Measurements from ENCODE around the gene CDT1. TPM values are rescaled to one million over a fixed set of nuclear protein-coding genes. Genes with fewer than 3 reads are reported as not detected.

Gene CDT1
- total RNA-seq, 2 donors from 2014 or later: 0.71 TPM; not detected in 1

GRCh38 chr16:88851616-88852015 lies 48.0 kb downstream of the CDT1 start:
- no peaks in the 10 kb centered on the region for H3K27me3 ChIP-seq (replicated peaks; ENCODE audit: insufficient read depth)
- peaks cover 11 to 13% of the 10 kb centered on the region in 2 donors for H3K4me1 ChIP-seq (ENCODE audit: control insufficient read depth in 1 of 2, low read depth in 2 of 2)
- DNase-seq (ENCODE audit: low spot score) (no peak), ATAC-seq (ENCODE audit: insufficient number of reproducible peaks, low FRiP score, low read depth) (no peak)
- H3K27ac ChIP-seq: no peak overlapping the region
- H3K9me3 ChIP-seq: no peaks in the 10 kb centered on the region
- no peaks in the 10 kb centered on the region for H3K36me3 ChIP-seq
- no peak overlapping the region for H3K4me3 ChIP-seq
- TF ChIP-seq, protein P1, sequence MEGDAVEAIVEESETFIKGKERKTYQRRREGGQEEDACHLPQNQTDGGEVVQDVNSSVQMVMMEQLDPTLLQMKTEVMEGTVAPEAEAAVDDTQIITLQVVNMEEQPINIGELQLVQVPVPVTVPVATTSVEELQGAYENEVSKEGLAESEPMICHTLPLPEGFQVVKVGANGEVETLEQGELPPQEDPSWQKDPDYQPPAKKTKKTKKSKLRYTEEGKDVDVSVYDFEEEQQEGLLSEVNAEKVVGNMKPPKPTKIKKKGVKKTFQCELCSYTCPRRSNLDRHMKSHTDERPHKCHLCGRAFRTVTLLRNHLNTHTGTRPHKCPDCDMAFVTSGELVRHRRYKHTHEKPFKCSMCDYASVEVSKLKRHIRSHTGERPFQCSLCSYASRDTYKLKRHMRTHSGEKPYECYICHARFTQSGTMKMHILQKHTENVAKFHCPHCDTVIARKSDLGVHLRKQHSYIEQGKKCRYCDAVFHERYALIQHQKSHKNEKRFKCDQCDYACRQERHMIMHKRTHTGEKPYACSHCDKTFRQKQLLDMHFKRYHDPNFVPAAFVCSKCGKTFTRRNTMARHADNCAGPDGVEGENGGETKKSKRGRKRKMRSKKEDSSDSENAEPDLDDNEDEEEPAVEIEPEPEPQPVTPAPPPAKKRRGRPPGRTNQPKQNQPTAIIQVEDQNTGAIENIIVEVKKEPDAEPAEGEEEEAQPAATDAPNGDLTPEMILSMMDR (IDR thresholded peaks at IDR 0.05): no peak

- DNase-seq (ENCODE audit: low spot score) (no peak), ATAC-seq (ENCODE audit: insufficient number of reproducible peaks, low FRiP score, low read depth) (no peak)
- no peaks in the 10 kb centered on the region for H3K9me3 ChIP-seq
- H3K36me3 ChIP-seq: no peaks in the 10 kb centered on the region
- H3K27me3 ChIP-seq (replicated peaks; ENCODE audit: insufficient read depth): no peaks in the 10 kb centered on the region
- TF ChIP-seq, protein P1 (IDR thresholded peaks at IDR 0.05): no peak
- peaks cover 20 to 21% of the 10 kb centered on the region in 2 donors for H3K4me1 ChIP-seq (ENCODE audit: control insufficient read depth in 1 of 2, low read depth in 2 of 2)
- H3K4me3 ChIP-seq: no peak overlapping the region
- no peak overlapping the region for H3K27ac ChIP-seq
Observed at GRCh38 chr16:88853325-88853941, 49.8 kb downstream of the CDT1 start.

- Histone ChIP-seq H3K4me1 (ENCODE audit: control insufficient read depth in 1 of 2, low read depth in 2 of 2) (peaks cover 21 to 25% of the 10 kb centered on the region in 2 donors), H3K9me3 (no peaks in the 10 kb centered on the region), H3K27ac (no peak overlapping the region), H3K27me3 (replicated peaks; ENCODE audit: insufficient read depth) (no peaks in the 10 kb centered on the region), H3K4me3 (no peak overlapping the region), H3K36me3 (peaks cover 7% of the 10 kb centered on the region)
- DNase-seq (ENCODE audit: low spot score) (no peak), ATAC-seq (ENCODE audit: insufficient number of reproducible peaks, low FRiP score, low read depth) (no peak)
- TF ChIP-seq, protein P1 (IDR thresholded peaks at IDR 0.05): no peak
Observed at GRCh38 chr16:88854306-88855111, 50.9 kb downstream of the CDT1 start.

GRCh38 chr16:88855176-88855575 lies 51.6 kb downstream of the CDT1 start:
- Histone ChIP-seq H3K36me3 (peaks cover 13% of the 10 kb centered on the region), H3K27ac (no peak overlapping the region), H3K9me3 (no peaks in the 10 kb centered on the region), H3K4me1 (ENCODE audit: control insufficient read depth in 1 of 2, low read depth in 2 of 2) (peaks cover 21 to 25% of the 10 kb centered on the region in 2 donors), H3K4me3 (no peak overlapping the region), H3K27me3 (replicated peaks; ENCODE audit: insufficient read depth) (no peaks in the 10 kb centered on the region)
- DNase-seq (ENCODE audit: low spot score): no peak
- TF ChIP-seq, protein P1 (IDR thresholded peaks at IDR 0.05): no peak
- ATAC-seq (ENCODE audit: insufficient number of reproducible peaks, low FRiP score, low read depth): no peak

- Histone ChIP-seq H3K27ac (no peak overlapping the region), H3K27me3 (replicated peaks; ENCODE audit: insufficient read depth) (no peaks in the 10 kb centered on the region), H3K4me1 (ENCODE audit: control insufficient read depth in 1 of 2, low read depth in 2 of 2) (peaks cover 21 to 25% of the 10 kb centered on the region in 2 donors), H3K4me3 (peak overlapping the region; percentile 91), H3K36me3 (peaks cover 18% of the 10 kb centered on the region), H3K9me3 (no peaks in the 10 kb centered on the region)
- no peak for DNase-seq (ENCODE audit: low spot score)
- ATAC-seq (ENCODE audit: insufficient number of reproducible peaks, low FRiP score, low read depth): no peak
- TF ChIP-seq, protein P1 (IDR thresholded peaks at IDR 0.05): no peak
Observed at GRCh38 chr16:88855736-88856121, 52.1 kb downstream of the CDT1 start.

Measured in thoracic aorta (tissue), 2 donors.